ENCODE data around the gene ALK.
"Not testable (repeated sequence)": the region's sequence is repeated elsewhere in the genome, so short reads cannot be mapped to it uniquely, and the experiment has no call there.

ALK gene

GRCh38 chr2:29755233-29755632, 166.2 kb downstream of the ALK start:
- DNase-seq (ENCODE audit: low read depth), result no peak

- DNase-seq (ENCODE audit: low read depth), result no peak
Observed at GRCh38 chr2:29753671-29754444, 167.5 kb downstream of the ALK start.

- no peak for DNase-seq (ENCODE audit: low read depth)
Observed at GRCh38 chr2:29751390-29751789, 170.0 kb downstream of the ALK start.

- DNase-seq (ENCODE audit: low read depth), result not testable (repeated sequence)
Observed at GRCh38 chr2:29750463-29750862, 170.9 kb downstream of the ALK start.

GRCh38 chr2:29749843-29750242, 171.5 kb downstream of the ALK start:
- DNase-seq (ENCODE audit: low read depth), result no peak

GRCh38 chr2:29749041-29749440, 172.3 kb downstream of the ALK start:
- no peak for DNase-seq (ENCODE audit: low read depth)

DNA sequence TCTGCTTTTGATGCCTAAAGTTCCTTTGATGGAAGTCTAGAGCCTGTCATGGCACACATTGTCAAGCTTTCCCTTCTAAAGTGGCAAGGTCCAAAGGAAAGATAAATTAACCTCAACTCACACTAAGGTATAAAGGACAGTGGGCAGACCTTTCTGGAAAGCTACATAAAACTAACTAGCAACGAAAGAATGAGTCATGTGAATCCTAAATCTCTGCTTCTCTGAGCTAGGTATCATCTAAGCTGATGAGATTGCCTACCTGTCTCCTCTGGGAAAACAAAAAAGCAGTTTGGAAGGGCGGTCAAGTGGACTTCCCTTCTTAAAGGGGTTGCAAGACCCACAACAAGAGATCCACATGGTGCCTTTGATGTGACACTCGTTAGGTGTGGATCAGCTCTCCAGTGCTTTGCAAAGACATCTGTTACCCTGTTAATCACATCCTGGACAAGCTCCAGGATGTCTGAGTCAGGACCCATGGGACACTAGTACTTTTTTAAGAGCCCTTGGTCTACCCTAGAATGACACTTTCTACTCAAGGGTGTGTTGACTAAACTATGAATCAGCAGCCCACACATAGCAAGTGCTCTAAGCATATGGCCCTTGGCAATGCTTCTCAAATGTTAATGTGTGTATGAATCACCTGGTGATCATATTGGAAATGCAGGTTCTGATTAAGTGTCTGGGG, 173.5 kb downstream of the ALK start:
- peak; percentile 99 for DNase-seq (ENCODE audit: low read depth)

DNA sequence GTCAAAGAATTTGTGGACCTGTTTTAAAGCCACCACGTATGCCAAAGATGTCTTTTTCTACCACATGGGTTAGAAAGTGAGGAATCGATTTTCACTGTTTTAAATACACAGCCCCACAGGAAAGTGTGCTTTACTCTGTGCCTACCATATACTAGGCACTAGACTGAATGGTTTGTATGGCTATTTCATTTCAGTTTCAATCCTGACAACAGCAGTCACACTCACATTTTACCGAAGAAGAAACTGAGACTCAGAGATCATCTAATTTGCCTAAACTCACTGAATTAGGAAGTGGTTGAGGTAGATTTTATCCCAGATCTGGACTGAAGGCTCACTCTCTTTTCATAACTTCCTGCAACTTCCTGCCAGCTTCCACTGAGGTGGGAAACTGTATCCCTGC, 176.4 kb downstream of the ALK start:
- no peak for DNase-seq (ENCODE audit: low read depth)

DNA sequence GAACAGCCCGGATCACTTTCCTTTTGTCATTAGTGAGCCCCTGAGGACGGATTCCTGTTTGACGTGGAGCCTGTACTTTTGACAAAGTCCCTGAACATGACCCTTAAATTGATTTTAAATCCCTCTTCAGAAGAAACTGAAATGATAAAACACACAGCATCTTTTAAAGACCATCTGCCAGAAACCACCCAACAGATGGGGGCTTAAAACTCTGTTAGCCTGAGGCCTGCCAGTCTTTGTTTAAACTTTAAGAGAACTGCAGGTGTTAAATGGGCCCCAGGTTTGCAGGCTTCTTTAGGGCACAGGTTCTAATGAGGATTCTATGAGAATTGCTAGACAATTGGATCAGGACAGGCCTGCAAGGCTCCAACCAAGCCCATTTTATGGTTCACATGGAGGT, 177.9 kb downstream of the ALK start:
- DNase-seq (ENCODE audit: low read depth), result no peak

DNA sequence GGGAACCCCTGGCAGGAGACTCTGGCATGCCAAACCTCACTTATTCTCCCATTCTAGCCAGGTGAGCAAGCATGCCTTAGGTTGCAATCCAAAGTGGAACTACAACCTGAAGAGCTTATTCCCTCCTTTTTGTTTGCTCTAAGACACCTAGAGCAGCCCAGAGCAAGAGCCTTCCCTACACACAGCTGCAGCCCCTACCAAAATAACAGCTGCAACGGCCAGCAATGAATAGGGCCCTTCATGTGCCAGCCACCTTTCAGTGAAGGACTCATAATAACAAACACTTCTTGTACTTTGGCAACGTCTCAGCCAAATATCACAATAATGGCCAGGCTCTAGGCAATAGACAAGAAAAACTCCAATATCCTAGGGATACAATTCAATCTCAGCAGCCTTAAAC, 178.7 kb downstream of the ALK start:
- DNase-seq (ENCODE audit: low read depth), result no peak

GRCh38 chr2:29741132-29741531, 180.3 kb downstream of the ALK start:
- DNase-seq (ENCODE audit: low read depth), result no peak

DNA sequence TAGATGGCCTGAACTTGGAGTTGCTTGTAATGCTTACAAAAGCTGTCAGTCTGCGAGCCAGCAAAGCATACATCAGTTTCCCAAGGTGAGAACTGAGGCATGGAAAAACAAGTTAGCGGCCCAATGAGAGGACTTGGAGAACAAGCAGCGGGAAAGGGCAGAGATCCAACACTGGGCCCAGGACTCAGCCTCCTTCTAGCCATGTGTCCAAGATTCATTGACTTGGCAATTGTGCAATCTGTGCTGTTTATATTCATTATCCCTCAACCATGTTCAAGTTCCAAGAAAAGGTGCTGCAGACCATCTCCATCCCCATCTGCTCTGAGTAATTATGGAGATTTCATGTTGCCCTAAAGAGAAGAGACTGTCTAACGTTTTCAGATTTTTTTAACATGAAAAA, 187.4 kb downstream of the ALK start:
- DNase-seq (ENCODE audit: low read depth), result no peak

DNA sequence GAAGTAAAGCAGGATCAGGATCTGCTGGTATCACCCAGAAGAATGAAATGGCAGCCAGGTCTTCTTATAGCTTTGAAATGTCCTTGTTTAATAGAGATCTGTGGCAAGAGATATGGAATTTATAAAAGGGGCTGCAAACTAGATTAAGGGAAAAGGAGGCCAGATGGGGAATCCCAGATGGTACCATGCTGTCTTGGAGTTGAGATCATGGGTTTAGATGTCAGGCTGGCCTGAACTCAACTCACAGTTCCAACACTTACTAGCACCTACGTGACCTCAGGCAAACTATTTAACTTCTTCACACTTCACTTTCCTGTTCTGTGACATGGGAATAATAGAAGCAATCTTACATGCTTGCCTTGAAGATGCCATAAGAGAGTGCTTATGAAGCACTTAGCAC, 188.2 kb downstream of the ALK start:
- DNase-seq (ENCODE audit: low read depth), result no peak

- DNase-seq (ENCODE audit: low read depth), result no peak
Observed at GRCh38 chr2:29731948-29732347, 189.4 kb downstream of the ALK start.

GRCh38 chr2:29729932-29730331, 191.5 kb downstream of the ALK start:
- no peak for DNase-seq (ENCODE audit: low read depth)

- DNase-seq (ENCODE audit: low read depth), result no peak
Observed at GRCh38 chr2:29729401-29729800, 192.0 kb downstream of the ALK start.

DNA sequence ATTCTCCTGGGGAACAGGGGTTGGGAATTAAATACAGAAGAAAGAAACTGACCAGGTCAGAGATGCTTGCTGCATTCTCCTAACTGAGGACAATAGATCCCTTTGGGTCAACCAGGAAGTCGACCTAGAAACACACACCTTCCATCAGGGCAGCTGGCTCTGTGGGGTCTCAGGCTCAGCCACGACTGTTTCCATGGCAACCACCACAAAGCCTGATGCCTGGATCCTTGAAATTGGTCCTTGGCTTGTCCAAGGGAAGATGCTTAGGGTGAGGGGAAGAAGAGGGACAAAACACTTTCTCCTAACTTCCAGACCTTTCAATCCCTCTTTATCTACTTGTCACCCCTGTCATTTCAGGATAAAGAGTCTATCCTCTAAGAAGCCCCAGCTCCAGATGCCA, 194.4 kb downstream of the ALK start:
- DNase-seq (ENCODE audit: low read depth), result no peak

GRCh38 chr2:29725610-29726009, 195.8 kb downstream of the ALK start:
- no peak for DNase-seq (ENCODE audit: low read depth)

- DNase-seq (ENCODE audit: low read depth), result no peak
Observed at GRCh38 chr2:29724282-29724681, 197.1 kb downstream of the ALK start.

DNA sequence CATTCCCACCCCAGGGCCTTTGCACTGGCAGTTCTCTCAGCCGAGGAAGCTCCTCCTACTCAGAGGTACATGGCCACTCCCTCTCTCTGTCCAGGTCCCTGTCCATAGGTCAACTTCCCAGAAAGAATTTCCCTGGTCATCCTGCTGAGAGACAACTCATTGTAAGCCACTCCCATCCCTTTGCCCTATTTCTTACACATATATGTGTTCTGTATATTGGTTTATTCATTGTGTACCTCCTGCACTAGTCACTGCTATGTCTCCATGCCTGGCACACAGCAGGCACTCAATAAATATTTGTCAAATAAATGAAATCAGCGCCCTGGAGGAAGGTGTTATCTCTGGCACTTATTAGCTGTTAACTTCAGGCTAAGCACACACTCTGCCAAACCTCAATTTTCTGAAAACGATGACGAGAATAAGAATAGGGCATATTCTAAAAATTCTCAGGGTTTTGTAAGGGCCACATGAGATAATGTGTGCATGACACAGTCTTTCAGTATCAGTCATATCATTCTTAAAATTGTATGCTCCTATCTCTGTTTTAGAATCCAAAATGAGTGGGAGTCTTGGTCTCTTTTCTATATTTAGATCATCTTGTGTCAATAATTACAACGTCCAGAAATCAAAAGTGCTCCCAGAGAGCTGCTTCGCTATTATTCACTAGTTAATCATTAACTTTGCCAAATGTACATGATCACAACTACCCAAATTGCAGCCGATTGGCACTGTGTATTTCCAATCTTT, 198.0 kb downstream of the ALK start:
- DNase-seq (ENCODE audit: low read depth), result no peak

DNA sequence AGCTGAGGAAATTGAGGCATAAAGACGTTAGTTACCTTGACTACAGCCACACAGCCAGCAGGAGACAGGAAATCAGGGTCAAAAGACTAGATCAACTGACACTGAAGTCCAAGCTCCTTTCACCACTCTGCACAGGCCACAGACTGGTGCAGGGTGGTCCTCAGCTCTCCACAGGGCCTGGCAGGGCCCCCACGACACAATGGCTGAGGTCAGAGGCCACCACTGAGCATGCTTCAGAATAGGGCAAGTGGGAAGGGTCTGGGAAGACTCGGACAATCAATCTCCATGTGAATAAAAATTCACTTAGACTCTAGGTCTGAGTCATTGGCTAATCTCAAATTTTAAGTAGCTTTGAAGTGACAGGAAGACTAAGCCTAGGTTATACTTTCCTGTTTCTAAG, 201.7 kb downstream of the ALK start:
- DNase-seq (ENCODE audit: low read depth), result no peak

- DNase-seq (ENCODE audit: low read depth), result no peak
Observed at GRCh38 chr2:29718076-29718686, 203.2 kb downstream of the ALK start.

DNA sequence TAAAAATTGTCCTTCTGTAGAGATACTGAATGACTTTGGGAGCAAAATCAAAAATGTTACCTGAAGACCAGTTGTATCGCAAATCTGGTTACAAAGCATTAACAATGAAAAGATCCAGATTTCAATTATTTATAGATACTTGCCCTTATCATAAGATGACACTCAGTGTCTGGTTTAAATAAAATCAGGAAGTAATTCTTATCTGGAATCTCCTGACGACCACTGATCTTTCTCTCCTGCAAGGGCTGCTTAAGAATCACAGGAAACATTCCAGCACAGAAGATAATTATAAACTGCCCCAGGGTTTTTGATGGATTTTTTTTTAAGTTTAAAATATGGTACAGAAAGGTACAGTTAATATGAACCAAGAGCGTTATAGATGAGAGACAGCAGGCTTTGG, 205.7 kb downstream of the ALK start:
- DNase-seq (ENCODE audit: low read depth), result no peak
